IMR-90 (cell line): ENCODE data around the gene AXIN1. TPM values are rescaled to one million over a fixed set of nuclear protein-coding genes. Genes with fewer than 3 reads are reported as not detected.

Source experiments
- ATAC-seq: fragments of 200-7000 bp; cut with Tn5 transposase; 2 replicates; pipeline ENCODE4 v1.9.1; 2020; ENCODE audit warnings: low read depth, mild to moderate bottlenecking, moderate library complexity
- BruUV-seq: library from RNA; stranded (reverse); fragments of 400-500 nt; replicated peaks from 2 replicates; lab custom pipeline; 2021; lab: Mats Ljungman, UMichigan
- CTCF ChIA-PET: fragments of 300-600 bp; formaldehyde crosslinking; extraction: SDS; loops from one replicate; lab custom pipeline; 2021; ENCODE audit warnings: antibody characterized with exemption; lab: Yijun Ruan, JAX
- POLR2A ChIA-PET: fragments of 300-600 bp; sonication (Branson Sonifier 250); formaldehyde crosslinking; loops from one replicate; lab custom pipeline; 2022; ENCODE audit warnings: antibody characterized with exemption; ENCODE audit not compliant: unreplicated experiment; lab: Charles Lee
- DNase-seq: peaks from one replicate; pipeline ENCODE4 v3.0.0; 2013
- H2AFZ ChIP-seq: replicated peaks from 2 replicates; pipeline ENCODE3; 2013; ENCODE audit warnings: low read length, mild to moderate bottlenecking; ENCODE audit not compliant: poor library complexity
- H2AK5ac ChIP-seq: 2 replicates; pipeline ENCODE4 v1.6.1; 2013; ENCODE audit warnings: low read depth, low read length, inconsistent platforms
- H2AK9ac ChIP-seq: replicated peaks from 2 replicates; pipeline ENCODE3; 2013; ENCODE audit warnings: mild to moderate bottlenecking, low read depth, low read length, moderate library complexity; ENCODE audit not compliant: poor library complexity
- H2BK120ac ChIP-seq: 2 replicates; pipeline ENCODE4 v1.6.1; 2013; ENCODE audit warnings: low read depth, low read length, inconsistent platforms
- H2BK15ac ChIP-seq: 3 replicates; pipeline ENCODE4 v1.6.1; 2013; ENCODE audit warnings: low read depth, low read length, inconsistent platforms
- H2BK20ac ChIP-seq: 2 replicates; pipeline ENCODE4 v1.6.1; 2013; ENCODE audit warnings: low read depth, mild to moderate bottlenecking, inconsistent platforms, low read length, moderate library complexity
- H2BK5ac ChIP-seq: 2 replicates; pipeline ENCODE4 v1.6.1; 2013; ENCODE audit warnings: mild to moderate bottlenecking, low read depth, low read length, inconsistent platforms; ENCODE audit not compliant: poor library complexity, severe bottlenecking
- H3K14ac ChIP-seq: replicated peaks from 2 replicates; pipeline ENCODE4 v1.6.1; 2013; ENCODE audit warnings: low read depth, low read length, inconsistent platforms
- H3K18ac ChIP-seq: 2 replicates; pipeline ENCODE4 v1.6.1; 2013; ENCODE audit warnings: low read depth, low read length, control low read depth
- H3K23ac ChIP-seq: 2 replicates; pipeline ENCODE4 v1.6.1; 2013; ENCODE audit warnings: low read depth, low read length, inconsistent platforms
- H3K27ac ChIP-seq: 2 replicates; pipeline ENCODE4 v1.5.1; 2013; ENCODE audit warnings: mild to moderate bottlenecking, control low read depth, low read length; ENCODE audit not compliant: insufficient read depth
- H3K27me3 ChIP-seq: 2 replicates; pipeline ENCODE4 v1.6.1; 2013; ENCODE audit warnings: low read length; ENCODE audit not compliant: control insufficient read depth, insufficient read depth
- H3K36me3 ChIP-seq: 2 replicates; pipeline ENCODE4 v1.6.1; 2013; ENCODE audit warnings: low read length, mixed read lengths; ENCODE audit not compliant: control insufficient read depth, insufficient read depth
- H3K4ac ChIP-seq: 2 replicates; pipeline ENCODE4 v1.6.1; 2013; ENCODE audit warnings: low read depth, low read length, inconsistent platforms
- H3K4me1 ChIP-seq: 2 replicates; pipeline ENCODE4 v1.6.1; 2013; ENCODE audit warnings: low read length, mixed read lengths; ENCODE audit not compliant: control insufficient read depth, insufficient read depth
- H3K4me2 ChIP-seq: 2 replicates; pipeline ENCODE4 v1.6.1; 2013; ENCODE audit warnings: low read depth, mild to moderate bottlenecking, control low read depth, low read length, moderate library complexity
- H3K4me3 ChIP-seq: 2 replicates; pipeline ENCODE4 v1.5.1; 2013; ENCODE audit warnings: low read depth, mild to moderate bottlenecking, control low read depth, low read length, moderate library complexity; ENCODE audit not compliant: insufficient read depth
- H3K56ac ChIP-seq: 2 replicates; pipeline ENCODE4 v1.6.1; 2013; ENCODE audit warnings: low read length, inconsistent platforms; ENCODE audit not compliant: insufficient read depth; ENCODE audit errors: extremely low read depth
- H3K79me1 ChIP-seq, 2 experiments: 2 replicates each; pipeline ENCODE4 v1.6.1; 2013; ENCODE audit warnings: low read length in 2 of 2, inconsistent platforms in 1 of 2, low read depth in 1 of 2
- H3K9ac ChIP-seq: 2 replicates; pipeline ENCODE4 v1.6.1; 2013; ENCODE audit warnings: low read depth, low read length, control low read depth
- H3K9me1 ChIP-seq: 2 replicates; pipeline ENCODE4 v1.6.1; 2013; ENCODE audit warnings: low read length, inconsistent platforms; ENCODE audit not compliant: insufficient read depth
- H3K9me3 ChIP-seq: 2 replicates; pipeline ENCODE4 v1.6.1; 2013; ENCODE audit warnings: low read length; ENCODE audit not compliant: control insufficient read depth, insufficient read depth
- H4K20me1 ChIP-seq: 2 replicates; pipeline ENCODE4 v1.6.1; 2013; ENCODE audit warnings: low read length, inconsistent platforms; ENCODE audit not compliant: insufficient read depth
- H4K5ac ChIP-seq: 2 replicates; pipeline ENCODE4 v1.6.1; 2013; ENCODE audit warnings: mild to moderate bottlenecking, low read depth, low read length, control low read depth
- H4K8ac ChIP-seq, 2 experiments: 2 replicates each; pipeline ENCODE4 v1.6.1; 2013; ENCODE audit warnings: low read depth in 2 of 2, low read length in 2 of 2, control low read depth in 1 of 2, inconsistent platforms in 1 of 2
- H4K91ac ChIP-seq: 2 replicates; pipeline ENCODE4 v1.6.1; 2013; ENCODE audit warnings: low read depth, low read length, inconsistent platforms; ENCODE audit not compliant: insufficient read depth
- BHLHE40 ChIP-seq: fragments of 150-350 bp; IDR thresholded peaks from 2 replicates; pipeline ENCODE4 v1.6.1; 2016; ENCODE audit warnings: mild to moderate bottlenecking, low read depth, low read length
- CEBPB ChIP-seq: IDR thresholded peaks from 2 replicates; pipeline ENCODE4 v1.6.1; 2012; ENCODE audit warnings: low read depth, low read length, improper control_type of control experiment
- CHD1 ChIP-seq: IDR thresholded peaks from 2 replicates; pipeline ENCODE4 v1.6.1; 2012; ENCODE audit warnings: low read depth, low read length, improper control_type of control experiment
- FOS ChIP-seq: fragments of 150-350 bp; IDR thresholded peaks from 2 replicates; pipeline ENCODE4 v1.6.1; 2016; ENCODE audit warnings: low read depth, low read length
- MAFK ChIP-seq: IDR thresholded peaks from 2 replicates; pipeline ENCODE4 v1.6.1; 2012; ENCODE audit warnings: low read depth, low read length, improper control_type of control experiment
- MAZ ChIP-seq: IDR thresholded peaks from 2 replicates; pipeline ENCODE4 v1.6.1; 2012; ENCODE audit warnings: low read depth, mild to moderate bottlenecking, low read length, improper control_type of control experiment, moderate library complexity, borderline replicate concordance
- MXI1 ChIP-seq: IDR thresholded peaks from 2 replicates; pipeline ENCODE4 v1.6.1; 2012; ENCODE audit warnings: low read depth, mild to moderate bottlenecking, low read length, moderate library complexity, borderline replicate concordance
- NFE2L2 ChIP-seq: fragments of 150-350 bp; IDR thresholded peaks from 2 replicates; pipeline ENCODE4 v1.6.1; 2016; ENCODE audit warnings: low read depth, mild to moderate bottlenecking, low read length
- RAD21 ChIP-seq: IDR thresholded peaks from 2 replicates; pipeline ENCODE4 v1.6.1; 2012; ENCODE audit warnings: low read length, improper control_type of control experiment
- RCOR1 ChIP-seq: IDR thresholded peaks from 2 replicates; pipeline ENCODE4 v1.6.1; 2012; ENCODE audit warnings: mild to moderate bottlenecking, low read length, improper control_type of control experiment; ENCODE audit not compliant: insufficient replicate concordance
- SMC3 ChIP-seq: fragments of 150-350 bp; IDR thresholded peaks from 2 replicates; pipeline ENCODE4 v1.6.1; 2016; ENCODE audit warnings: low read depth, mild to moderate bottlenecking, antibody characterized with exemption, low read length, moderate library complexity
- WGBS, 2 experiments: methylation state at CpG; one replicate each; pipeline versions ENCODE4 v1.1.5 to v1.1.7; 2013; ENCODE audit warnings: missing lambda C conversion rate in 2 of 2; ENCODE audit not compliant: insufficient read length in 1 of 2; ENCODE audit errors: extremely low coverage in 2 of 2; 5-methylcytosine and 5-hydroxymethylcytosine counted together
- dilution Hi-C: fragments of 300-500 bp; cut with HindIII; formaldehyde crosslinking; loops from one replicate; pipeline ENCODE4 v1.14.3; 2018; ENCODE audit warnings: low sequenced_read_pairs; ENCODE audit not compliant: unreplicated experiment
- in situ Hi-C: fragments of 300-500 bp; cut with MboI; formaldehyde crosslinking; loops from 3 replicates; pipeline ENCODE4 v1.14.3; 2019; ENCODE audit warnings: low sequenced_read_pairs, inconsistent platforms, mixed read lengths
- intact Hi-C: fragments of 100-400 bp; cut with micrococcal nuclease; formaldehyde crosslinking; loops from 2 replicates; pipeline ENCODE4 v1.10.0; 2022
- polyA plus RNA-seq, 3 experiments: library from polyadenylated mRNA; depleted of rRNA; stranded (reverse); fragments of >200 nt; gene quantifications; 2 replicates each; pipeline ENCODE4 v1.2.3, GENCODE V29; 2012; ENCODE audit warnings: low replicate concordance in 1 of 3
- total RNA-seq: library from RNA; depleted of rRNA; stranded (reverse); fragments of >200 nt; gene quantifications from 2 replicates; pipeline ENCODE4 v1.2.3, GENCODE V29; 2012
- TF ChIP-seq, protein P1 (sequence below): fragments of 150-350 bp; IDR thresholded peaks from 2 replicates; pipeline ENCODE4 v1.6.1; 2016; ENCODE audit warnings: low read depth, mild to moderate bottlenecking, low read length, moderate library complexity, borderline replicate concordance
- TF ChIP-seq, protein P2 (sequence below): fragments of 150-350 bp; IDR thresholded peaks from 2 replicates; pipeline ENCODE4 v1.6.1; 2017; ENCODE audit warnings: mild to moderate bottlenecking, antibody characterized with exemption, low read length, low read depth
- TF ChIP-seq, protein P3 (sequence below): conservative IDR thresholded peaks from 2 replicates; pipeline ENCODE4 v1.5.1; 2012; ENCODE audit warnings: mild to moderate bottlenecking, low read depth, low read length, improper control_type of control experiment

The AXIN1 gene
- total and polyA plus RNA-seq, 2 of the 4 experiments (the other 2 are of a cell fraction): 10.9 to 14.2 TPM

DNA sequence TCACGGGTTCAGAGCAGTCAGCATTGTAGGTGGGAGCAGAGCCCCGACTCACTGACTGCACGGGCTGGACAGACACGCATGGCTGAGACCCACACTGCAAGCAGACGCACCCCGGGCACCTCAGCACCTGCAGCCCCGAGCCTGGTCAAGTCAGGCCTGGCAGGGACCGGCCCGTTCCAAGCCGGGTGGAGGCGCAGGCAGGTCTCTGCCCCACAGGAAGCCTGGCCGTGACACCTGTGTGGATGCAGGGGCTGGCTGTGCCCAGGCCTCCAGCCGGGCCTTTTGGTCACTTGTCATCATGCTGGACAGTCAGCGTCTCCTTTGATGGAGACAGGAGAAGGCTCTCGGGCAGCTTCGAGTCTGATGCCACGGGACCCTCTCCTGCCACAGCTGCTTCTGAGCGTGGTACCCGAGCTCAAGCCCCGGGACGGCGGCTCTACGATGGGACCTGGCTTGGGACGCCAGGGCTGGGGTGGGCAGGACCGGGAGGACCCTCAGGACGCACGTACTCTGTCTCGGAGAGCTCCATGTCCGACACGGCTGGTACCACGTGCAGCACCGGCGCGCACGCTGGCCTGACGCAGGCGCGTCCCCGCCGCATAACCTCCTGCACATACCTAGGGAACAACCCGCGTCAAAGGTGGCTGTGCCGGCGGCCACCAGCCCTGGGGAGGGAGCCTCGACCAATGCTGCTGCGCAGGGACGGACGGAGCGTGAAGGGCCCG is 61.7 kb downstream of the AXIN1 start:
- Histone ChIP-seq H3K14ac (no peak overlapping the region), H4K5ac (no peak overlapping the region), H3K9ac (no peak overlapping the region), H3K56ac (no peak overlapping the region), H3K4me3 (no peak overlapping the region), H4K20me1 (no peaks in the 10 kb centered on the region), H4K8ac (no peak overlapping the region), H3K27ac (no peak overlapping the region), H3K9me1 (no peaks in the 10 kb centered on the region), H2BK120ac (no peak overlapping the region), H3K36me3 (peaks cover 46% of the 10 kb centered on the region), H2AK9ac (no peak overlapping the region), H4K91ac (no peak overlapping the region), H3K4me1 (no peaks in the 10 kb centered on the region), H2BK5ac (no peak overlapping the region), H3K4me2 (no peak overlapping the region), H2BK15ac (no peak overlapping the region), H3K23ac (no peak overlapping the region), H3K9me3 (no peaks in the 10 kb centered on the region), H3K4ac (no peak overlapping the region), H2AK5ac (no peak overlapping the region), H2AFZ (no peak overlapping the region), H3K79me1 (no peaks in the 10 kb centered on the region), H2BK20ac (no peak overlapping the region), H3K27me3 (no peaks in the 10 kb centered on the region), H3K18ac (no peak overlapping the region)
- TF ChIP-seq RAD21 (no peak), MAZ (no peak), RCOR1 (no peak), CEBPB (no peak), MXI1 (no peak), MAFK (no peak), BHLHE40 (no peak), SMC3 (no peak), FOS (no peak), NFE2L2 (no peak), CHD1 (no peak)
- TF ChIP-seq, protein P1, sequence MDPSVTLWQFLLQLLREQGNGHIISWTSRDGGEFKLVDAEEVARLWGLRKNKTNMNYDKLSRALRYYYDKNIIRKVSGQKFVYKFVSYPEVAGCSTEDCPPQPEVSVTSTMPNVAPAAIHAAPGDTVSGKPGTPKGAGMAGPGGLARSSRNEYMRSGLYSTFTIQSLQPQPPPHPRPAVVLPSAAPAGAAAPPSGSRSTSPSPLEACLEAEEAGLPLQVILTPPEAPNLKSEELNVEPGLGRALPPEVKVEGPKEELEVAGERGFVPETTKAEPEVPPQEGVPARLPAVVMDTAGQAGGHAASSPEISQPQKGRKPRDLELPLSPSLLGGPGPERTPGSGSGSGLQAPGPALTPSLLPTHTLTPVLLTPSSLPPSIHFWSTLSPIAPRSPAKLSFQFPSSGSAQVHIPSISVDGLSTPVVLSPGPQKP: no peak
- TF ChIP-seq, protein P2, sequence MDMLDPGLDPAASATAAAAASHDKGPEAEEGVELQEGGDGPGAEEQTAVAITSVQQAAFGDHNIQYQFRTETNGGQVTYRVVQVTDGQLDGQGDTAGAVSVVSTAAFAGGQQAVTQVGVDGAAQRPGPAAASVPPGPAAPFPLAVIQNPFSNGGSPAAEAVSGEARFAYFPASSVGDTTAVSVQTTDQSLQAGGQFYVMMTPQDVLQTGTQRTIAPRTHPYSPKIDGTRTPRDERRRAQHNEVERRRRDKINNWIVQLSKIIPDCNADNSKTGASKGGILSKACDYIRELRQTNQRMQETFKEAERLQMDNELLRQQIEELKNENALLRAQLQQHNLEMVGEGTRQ: no peak
- TF ChIP-seq, protein P3, sequence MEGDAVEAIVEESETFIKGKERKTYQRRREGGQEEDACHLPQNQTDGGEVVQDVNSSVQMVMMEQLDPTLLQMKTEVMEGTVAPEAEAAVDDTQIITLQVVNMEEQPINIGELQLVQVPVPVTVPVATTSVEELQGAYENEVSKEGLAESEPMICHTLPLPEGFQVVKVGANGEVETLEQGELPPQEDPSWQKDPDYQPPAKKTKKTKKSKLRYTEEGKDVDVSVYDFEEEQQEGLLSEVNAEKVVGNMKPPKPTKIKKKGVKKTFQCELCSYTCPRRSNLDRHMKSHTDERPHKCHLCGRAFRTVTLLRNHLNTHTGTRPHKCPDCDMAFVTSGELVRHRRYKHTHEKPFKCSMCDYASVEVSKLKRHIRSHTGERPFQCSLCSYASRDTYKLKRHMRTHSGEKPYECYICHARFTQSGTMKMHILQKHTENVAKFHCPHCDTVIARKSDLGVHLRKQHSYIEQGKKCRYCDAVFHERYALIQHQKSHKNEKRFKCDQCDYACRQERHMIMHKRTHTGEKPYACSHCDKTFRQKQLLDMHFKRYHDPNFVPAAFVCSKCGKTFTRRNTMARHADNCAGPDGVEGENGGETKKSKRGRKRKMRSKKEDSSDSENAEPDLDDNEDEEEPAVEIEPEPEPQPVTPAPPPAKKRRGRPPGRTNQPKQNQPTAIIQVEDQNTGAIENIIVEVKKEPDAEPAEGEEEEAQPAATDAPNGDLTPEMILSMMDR: no peak
- no peak for ATAC-seq
- ChIA-PET CTCF (no interaction called here), POLR2A (no interaction called here)
- intact Hi-C loops: no loop called here
- 93% methylated on average over 24 of the region's 50 CpGs; no CpG with 5 or more reads in 1 of the 2 experiments for WGBS, 2 experiments
- in situ Hi-C loops: no loop called here
- dilution Hi-C loops: no loop called here
- DNase-seq: no peak
- no TSS peak for BruUV-seq
